ENCODE results near the gene SELENOP.
"Not testable (repeated sequence)": the region's sequence is repeated elsewhere in the genome, so short reads cannot be mapped to it uniquely, and the experiment has no call there.

Gene SELENOP

DNA sequence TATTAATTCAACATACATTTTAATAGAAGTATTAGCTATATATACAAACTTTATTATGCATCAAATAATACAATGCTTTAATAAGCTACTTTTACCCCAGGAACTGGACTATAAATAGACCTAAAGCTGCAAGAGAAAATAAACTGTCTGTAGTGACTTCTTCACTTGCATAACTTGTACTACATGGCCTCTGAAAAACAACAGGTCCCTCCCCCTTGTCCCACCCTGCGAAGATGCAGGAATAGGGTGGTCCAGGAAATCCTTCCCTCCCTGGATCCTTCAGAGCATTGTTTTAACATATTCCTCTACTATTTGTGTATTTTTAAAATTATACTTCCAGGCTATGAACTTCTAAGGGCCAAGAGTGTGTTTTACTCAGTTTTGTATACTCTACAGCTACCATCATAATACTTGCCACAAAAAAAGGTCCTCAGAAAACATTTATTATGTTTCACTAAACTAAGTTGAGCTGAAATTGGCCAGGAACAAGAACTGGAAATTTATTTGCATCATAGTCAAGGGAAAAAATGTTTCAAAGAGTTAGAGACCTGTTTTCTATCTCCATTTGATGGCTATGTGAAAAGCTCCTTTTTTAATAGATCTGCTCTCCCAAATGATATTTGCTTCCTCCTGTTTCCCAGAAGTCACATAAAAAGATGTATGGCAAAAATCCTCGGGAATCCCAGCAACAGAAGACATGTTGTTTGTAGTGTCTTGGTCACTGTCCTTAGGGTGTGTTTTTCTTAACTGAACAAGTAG lies 15.2 kb upstream of the SELENOP start:
- no peak for DNase-seq

DNA sequence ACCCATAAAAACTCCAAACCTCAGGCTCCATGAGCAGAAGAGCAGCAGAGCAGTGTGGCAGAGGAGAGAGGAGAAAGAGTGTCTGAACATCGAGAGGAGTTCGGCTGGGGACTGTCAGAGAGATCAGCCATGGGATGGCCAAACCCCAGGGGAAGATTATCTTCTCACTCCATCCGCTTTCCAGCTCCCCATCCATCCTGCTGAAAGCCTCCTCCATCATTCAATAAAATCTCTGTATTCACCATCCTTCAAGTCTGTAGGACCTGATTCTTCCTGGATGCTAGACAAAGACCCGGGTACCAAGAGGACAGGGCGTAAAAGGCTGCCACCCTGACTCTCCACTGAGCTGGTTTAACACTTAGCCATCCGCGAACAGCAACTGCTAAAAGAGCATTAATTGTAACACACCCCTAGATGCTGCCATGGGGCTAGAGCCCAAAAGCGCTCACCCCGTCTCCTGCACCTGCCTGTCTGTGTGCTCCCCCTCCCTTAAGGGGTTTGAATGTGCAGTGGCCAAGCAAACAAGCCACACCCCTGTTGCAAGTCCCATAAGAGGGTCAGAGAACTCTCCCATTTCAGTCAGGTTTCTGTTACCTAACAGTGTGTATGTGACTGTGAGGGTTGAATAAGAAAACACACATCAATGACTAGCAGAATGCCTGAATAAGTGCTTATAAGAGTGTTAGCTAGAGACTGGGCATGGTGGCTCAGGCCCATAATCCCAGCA lies 13.9 kb upstream of the SELENOP start:
- no peak for DNase-seq

DNA sequence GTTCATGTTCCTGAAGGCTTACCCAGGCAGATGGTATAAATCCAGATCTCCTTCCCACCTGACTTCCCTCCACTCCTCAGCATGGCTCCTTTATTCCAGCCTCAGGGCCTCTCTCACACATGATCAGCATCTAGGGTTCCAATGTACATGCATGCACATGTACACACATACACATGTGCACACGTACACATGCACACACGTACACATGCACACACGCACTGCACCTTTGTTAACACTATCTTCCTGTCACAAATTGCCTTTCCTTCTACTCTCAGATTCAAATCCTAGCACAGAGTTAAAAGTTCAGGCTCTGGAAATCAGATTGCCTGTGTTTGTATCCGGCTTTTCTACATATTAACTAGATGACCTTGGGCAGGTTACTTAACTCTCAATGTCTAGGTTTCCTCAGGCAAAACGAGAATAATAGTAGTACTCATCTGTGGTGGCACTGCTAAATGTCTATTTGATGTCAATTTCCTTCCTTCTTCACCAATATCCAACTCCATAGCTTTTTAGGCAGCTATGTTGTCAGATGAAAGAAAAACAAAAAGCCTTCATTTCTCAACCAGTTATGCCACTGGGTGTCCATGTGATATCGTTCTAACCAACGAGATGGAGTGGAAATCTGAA lies 12.8 kb upstream of the SELENOP start:
- DNase-seq, result no peak

DNA sequence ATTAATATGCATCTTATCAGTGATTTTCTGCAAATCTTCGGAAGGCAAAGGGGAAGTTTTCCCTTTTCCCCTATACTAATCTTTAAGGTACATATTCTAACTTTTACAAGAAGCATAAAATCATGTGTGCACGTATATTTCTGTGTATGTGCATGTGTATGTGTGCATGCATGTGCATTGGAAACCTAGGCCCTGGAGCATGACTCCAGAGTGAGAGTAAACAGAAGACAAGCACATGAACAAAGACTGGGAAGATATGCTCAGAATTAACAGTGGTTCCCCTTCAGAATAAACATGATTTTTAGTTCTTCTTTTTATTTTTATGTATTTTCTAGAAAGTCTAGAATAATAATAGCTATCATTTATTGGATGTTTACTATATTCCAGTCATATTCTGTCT lies 10.9 kb upstream of the SELENOP start:
- no peak for DNase-seq

DNA sequence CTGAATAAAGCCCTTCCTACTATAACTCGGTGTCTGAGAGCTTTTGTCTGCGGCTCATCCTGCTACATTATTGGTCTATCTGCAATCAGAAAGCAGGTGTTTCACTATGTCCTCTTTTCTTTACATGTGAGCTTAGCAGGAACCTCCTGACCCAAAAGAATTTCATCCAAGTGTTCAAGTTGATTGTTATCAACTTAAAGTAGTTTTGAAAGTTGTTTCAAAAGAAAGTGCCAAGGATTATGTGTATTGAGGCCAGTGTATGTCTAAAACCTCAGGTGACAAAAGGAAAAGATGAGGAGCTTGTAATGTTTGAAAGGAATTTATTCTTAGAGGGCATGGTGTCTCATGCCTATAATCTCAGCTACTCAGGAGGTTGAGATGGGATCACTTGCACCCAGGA lies 8.1 kb upstream of the SELENOP start:
- DNase-seq, result no peak

DNA sequence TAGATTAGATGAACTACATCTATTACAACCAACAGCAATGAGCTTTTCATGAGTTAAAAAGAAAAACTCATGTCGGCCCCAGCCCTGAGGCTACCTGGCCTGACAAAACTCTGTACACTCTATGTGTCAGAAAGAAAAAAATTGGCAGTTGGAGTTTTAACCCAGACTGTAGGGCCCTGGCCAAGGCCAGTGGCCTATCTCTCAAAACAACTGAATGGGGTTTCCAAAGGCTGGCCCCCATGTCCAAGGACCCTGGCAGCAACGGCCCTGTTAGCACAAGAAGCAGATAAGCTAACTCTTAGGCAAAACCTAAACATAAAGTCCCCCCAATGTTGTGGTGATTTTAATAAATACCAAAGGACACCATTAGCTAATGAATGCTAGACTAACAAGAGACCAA lies 4.9 kb upstream of the SELENOP start:
- DNase-seq, result not testable (repeated sequence)

DNA sequence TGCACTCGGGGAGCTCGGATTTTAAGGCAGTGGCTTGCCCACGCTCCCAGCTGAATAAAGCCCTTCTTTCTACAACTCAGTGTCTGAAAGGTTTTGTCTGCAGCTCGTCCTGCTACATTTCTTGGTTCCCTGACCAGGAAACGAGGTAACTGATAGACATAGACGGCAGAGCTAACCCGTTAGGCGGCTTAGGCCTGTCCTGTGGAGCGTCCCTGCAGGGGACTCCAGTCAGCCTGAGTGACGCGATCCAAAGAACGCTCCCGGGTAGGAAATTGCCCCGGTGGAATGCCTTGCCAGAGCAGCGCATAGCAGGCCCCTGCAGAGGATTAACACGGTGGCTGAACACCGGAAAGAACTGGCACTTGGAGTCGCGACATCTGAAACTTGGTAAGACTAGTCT lies 1.8 kb upstream of the SELENOP start:
- DNase-seq, result peak in 20 of 58 donors; percentile 8 to 64 (median 24)

DNA sequence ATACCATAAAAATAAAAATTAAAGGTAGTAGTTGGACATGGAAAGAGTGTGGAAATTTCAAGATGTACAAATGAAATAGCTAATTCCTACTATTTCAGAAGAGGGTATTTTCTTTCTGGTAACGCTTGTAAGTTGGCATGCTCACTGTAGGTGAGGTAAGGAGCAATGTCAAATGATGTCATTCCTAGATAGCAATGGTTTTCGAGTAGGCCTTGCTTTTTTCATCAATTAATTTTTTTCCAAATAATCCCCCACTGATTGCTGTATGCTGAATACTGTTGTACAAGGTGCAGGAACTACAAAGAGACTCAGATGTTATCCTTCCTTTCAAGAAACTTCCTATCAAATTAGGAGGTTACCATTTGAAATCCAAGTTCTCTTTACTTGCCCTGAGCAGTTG lies 928 bp upstream of the SELENOP start:
- no peak for DNase-seq

DNA sequence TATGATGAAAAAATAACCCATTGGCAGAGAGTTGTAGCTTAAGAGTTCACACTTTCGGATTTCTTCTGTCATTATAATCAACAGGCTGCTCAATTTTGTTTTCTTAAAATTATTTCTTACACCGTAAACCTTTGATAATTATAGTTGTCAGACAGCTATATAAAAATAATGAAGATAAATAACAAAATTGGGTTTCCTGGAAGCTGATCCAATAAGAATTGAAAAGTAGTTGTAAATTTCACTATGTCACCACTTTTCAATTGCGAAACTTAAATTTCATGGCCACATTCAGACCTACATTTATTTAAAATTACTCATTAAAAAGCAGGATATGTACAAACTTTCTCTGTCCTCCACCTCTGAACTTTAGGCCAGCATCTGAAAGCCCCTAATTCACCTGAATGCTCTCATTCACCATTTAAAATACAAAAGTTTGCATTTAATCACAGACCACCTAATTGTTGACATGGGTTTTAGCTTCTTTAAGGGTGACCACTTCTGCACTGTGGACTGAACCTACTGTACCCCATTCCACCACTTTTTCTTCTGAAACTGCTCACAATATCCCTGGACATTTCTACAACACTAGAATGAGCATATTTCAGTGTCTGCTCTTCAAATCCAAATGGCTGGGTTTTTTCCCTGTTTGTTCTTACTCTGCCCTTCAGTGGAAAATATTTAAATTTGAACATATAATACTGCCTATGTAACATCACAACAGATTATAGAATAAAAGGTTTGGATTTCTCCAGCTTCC lies 680 bp downstream of the SELENOP start:
- DNase-seq, result no peak

DNA sequence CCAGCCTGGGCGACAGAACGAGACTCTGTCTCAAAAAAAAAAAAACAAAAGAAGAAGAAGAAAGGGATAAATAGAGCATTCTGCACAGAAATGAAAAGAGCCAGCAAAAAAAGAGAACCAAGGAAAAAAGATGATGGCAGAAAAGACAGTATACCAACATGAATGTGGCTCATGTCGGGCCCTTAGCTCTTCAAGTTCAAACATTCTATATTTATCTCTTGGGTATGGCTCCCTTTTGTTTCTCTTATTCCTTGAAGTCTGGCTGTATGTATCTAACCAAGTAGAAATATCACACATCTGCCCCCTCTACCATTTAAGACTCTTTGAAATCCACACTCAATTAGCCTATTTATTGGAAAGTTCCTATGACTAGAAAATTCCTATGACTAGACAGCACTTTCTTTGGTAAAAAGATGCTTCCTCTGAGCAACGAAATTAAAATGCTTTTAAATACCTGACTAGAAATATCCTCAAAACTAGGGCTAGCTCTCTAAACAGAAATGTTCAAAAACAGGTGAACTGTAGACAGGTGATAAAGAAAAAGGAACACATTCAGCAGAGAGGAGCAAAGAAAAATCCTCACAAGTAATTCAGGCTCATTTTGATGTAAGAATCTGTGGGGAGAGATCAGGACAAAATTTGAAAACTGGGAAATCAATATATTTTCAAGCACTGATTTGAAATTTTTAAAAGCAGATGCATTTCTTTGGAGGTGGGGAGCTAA lies 2.6 kb downstream of the SELENOP start:
- no peak for DNase-seq

DNA sequence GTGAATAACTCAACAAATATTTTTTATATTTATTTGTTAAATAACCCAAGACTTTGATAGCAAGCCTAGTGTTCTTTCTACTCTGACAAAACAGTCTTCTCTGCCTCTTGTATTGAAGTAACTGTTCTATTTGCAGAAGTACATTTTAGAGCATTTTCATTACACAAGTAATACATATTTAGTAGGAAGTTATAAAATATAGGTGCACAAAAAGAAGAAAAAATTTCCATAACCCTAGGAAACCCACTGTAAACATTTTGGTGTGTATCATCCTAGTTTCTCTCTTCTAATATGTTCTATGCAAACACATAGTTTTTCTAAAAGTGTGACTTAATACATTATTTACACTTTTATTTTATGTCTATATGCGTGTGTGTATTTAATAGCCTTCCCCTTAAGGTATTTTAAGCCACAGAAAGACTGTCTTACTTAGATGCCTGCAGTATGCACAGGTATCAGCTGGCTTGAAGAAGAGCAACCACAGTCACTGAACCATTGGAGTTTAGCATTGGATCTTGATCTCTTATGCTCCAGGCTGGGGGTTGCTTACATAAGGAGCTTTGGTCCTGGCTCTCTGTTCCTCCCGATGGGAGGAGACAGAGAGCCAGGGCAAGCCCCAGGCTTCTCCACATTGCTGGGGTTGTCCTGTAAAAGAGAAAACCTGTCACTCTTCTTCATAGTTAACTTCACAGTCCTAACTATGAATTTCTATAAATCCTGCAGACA lies 3.8 kb downstream of the SELENOP start:
- DNase-seq, result peak in 12 of 58 donors; percentile 3 to 24 (median 12)

DNA sequence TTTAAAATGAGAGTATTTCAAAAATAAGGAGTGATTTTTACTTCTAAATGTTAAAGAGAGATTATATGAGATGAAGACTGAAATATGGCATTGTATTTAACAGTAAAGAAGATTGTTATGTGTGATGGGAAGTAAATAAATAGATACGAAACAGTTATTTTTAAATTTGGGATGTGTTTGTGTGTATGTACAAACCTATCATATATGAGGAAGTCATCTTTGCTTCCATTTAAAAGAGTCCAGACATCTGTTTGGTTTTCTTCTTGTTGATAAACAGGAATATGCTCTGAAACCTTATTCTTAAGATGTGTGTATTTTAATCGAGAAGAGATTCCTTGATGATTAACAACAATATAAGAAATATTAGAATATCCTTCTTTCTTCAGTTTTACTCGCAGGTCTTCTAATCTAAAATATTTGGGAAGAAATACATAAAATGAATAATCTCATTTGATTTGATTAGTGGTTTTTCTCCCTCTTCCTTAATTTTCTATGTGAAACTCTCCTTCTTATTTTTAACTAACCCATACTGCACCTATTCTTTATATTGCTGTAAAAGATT lies 4.9 kb downstream of the SELENOP start:
- no peak for DNase-seq

DNA sequence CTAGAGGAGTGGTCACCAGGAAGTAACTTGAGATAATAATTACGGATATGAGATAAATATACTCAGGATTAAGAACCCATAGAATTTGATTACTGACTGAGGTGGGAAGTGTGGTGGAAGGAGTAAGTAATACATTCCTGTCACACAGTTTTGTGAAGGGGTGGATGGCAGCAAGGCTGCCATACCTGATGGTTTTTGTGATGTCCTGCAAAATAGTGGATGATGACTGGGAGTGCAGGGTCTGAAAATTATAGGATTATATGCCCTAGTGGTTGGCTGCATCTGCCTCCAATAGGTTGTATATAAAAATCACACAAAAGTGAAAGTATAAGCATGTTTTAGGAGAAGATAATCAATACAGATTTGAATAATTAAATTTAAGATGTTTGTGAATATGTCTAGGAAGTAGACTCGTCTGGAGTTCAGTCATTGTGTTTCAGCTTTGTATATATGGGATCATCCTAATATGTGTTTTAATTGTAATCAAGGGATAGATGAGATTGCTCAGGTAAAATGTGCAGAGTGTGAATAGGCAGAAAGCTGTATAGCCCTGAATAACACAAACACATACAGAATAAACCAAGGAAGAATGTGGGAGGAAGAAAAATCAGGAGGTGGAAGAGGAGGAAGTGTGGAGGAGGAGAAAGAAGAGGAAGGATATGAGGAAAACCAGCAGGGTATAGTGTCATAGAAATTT lies 5.5 kb downstream of the SELENOP start:
- DNase-seq, result no peak

DNA sequence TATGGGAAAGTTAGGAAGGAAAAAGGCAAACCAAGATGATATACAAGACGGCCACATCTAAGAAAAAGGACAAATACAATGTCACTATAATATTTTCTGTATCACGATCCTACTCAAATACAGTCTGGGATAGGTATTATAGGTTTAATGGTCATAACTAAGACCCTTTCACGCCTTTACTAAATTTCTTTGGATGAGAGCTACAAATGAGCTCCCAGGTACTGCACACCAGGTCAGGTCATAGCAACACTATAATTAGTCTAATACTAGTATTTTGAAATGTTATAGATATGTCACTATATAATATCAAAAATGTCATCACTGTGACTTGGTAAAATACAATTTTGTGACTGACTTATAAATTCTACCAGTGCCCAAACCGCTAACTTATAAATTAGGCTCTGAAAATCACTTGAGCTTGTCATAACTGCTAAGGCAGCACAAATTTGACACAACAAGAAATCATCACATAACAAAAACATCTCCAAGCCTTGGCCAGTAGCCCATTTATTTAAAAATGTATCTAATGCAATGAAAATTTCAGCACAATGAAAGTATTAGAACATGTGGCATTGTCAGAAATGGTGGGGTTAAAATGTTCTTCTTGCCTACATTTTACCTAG lies 6.9 kb downstream of the SELENOP start:
- no peak for DNase-seq

DNA sequence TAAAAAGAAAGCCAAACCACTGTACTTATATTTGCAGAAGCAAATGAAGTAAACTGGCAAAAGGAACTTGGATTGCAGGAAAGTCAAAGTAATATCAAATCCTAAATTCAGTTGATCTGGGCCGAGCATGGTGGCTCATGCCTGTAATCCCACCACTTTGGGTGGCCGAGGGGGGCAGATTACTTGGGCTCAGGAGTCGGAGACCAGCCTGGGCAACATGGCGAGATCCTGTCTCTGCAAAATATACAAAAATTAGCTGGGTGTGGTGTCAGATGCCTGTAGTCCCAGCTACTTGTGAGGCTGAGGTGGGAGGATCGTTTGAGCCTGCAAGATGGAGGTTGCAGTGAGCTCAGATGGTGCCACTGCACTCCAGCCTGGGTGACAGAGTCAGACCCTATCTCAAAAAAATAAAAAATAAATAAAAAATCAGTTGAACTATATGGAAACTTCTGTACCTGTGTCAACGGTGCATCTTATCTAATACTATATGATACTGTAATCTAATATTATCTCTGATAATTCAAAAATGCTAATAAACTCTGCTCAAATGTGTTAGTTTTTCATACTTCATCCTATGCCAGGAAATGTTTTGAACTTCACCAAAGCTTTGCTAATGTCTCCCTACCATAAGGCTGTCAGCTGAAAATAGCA lies 10.1 kb downstream of the SELENOP start:
- no peak for DNase-seq

DNA sequence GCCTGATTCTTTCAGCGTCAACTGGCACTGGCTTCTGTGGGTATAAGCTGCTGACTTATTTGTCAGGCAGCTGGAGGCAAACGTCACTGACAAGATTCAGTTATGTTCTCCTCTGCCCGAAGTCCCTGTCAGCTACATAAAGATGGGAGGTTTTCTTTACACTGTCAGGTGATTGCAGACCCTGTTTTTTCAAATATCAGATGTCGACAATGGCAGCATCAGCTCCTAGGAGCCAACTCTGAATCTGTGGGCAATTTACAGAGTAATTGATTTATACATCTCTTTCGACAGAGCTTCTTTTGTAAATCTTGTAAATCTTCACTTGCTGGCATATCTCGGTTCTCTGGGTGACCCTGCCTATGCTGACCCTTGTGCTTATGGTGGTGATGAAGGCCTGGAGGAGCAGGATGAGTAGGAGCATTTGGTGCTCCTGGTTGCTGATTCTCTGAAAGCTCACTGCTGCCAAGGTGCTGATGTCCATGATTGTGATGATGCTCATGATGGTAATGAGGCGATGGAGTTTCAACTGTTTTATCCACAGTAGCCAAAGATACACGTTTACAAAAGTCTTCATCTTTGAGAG lies 10.9 kb downstream of the SELENOP start:
- DNase-seq, result no peak

DNA sequence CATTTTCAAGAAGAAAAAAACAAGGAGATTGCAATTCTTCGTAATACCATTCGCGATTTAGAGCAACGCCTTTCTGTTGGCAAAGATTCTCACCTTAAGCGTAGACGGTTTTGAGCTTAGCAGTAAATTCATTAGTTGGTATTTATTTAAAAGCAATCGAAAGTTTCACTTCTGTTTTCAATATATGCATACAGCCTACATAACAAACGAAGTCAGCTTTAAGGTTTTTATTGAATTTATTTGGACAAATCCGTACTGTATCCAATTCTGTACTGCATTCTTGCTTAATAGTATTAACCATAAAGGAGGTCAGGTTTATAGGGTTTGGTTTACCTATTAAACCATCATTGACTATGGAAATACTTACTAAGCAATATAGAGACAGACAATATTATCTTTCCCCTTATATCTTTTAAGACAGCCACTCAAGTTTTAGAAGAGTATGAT lies 12.0 kb downstream of the SELENOP start:
- no peak for DNase-seq

DNA sequence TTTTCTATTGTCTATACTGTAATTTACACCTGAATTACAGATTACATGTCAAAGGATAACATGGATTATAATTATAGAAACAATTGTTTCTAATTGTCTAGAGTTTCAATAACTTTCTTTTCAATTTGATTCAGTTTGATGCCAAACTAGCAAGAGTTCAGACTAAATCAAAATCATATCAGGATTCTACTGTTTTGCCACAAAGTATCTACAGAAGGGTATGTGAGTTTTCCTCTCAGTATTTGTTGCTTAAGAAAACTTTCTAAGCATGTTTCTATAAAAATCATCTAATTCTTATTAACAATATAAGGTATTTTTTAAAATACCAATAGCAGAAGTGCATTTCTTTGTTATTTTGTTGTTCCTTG lies 12.5 kb downstream of the SELENOP start:
- DNase-seq, result no peak
